GM18526 (cell line): ENCODE results near the gene TMEM184C.

Experiments used
- POLR2A ChIP-seq: IDR thresholded peaks from 3 replicates; pipeline ENCODE4 v1.6.1; 2011; ENCODE audit not compliant: insufficient read length; ENCODE audit errors: extremely low read depth

The TMEM184C gene

DNA sequence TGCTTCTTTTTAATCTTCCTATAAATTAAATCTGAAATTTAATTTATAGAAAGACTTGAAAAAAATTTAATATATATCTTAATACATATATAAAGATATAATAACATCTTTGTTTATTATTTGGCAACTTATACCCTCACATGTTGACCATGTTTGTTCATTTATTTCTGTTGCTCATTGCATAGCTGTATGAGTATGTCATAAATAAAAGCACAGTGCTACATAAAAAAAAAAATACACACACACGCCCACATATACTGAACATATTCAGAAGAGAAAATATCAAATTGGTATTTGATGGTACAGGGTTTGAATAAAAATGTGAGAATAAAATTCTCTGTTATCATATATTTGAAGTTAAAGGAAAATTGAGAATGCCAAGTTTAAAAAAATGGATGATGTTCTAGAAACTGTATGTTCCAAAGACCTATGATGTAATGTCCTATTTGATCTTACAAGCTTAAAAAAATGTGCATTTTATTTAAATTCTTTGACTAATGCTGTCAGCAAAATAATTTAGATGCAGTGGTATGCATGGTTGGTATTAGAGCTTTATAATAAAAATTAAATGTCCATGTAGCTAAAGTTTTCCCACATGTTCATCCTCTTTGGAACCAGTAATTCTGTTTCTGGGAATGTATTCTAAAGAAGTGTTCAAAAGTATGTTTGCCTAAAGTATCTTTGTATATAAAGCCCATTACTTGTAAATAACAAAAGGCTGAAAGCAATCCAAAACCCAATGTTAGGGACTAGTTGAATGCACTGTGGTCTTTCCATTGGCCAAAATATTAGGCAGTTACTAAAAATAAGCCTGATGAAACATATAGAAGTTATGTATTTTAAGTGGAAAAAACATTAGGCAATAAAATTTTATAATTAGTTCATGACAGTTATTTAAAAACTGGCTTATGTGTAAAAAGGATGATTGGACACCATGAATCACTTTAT is 12.9 kb downstream of the TMEM184C start:
- TF ChIP-seq POLR2A: no peak

- no peak for TF ChIP-seq POLR2A
Measured at GRCh38 chr4:147633113-147633512, 15.9 kb downstream of the TMEM184C start.

GRCh38 chr4:147633643-147634042 is 16.4 kb downstream of the TMEM184C start:
- no peak for TF ChIP-seq POLR2A

DNA sequence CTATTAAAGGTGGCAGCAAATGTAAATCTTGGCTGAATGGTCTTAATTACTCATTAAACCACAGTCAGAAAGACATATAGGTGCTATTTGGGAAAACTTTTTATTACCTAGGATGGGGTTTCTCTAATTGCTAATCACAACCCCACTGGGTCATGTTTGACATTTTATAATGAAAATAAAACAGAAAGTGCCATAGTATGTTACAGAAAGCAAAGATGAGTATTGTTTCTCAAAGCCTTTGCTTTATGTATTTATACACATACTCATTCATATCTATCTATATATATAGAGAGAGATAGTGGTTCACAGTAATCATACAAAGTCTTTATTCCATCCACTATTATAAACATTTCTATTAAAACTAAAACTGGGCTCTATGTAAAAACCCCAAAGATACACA is 18.2 kb downstream of the TMEM184C start:
- TF ChIP-seq POLR2A: no peak

DNA sequence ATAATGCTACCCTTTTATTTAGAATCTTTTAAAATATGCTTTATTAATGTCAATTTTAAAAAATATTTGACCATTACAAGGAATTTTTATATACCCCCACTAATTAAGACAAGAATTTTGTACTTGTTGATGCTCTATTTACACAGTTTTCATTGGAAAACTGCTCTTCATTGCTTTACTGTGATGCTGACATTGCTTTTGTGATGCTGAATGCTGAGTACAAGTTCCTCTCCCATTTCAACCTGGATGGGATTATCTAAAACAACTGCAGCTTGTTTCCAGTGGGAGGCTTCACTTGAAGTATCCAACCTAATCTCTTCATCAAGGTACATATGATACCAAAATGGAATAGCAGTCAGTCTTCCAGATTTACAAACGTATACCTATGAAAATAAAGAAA is 21.2 kb downstream of the TMEM184C start:
- TF ChIP-seq POLR2A: no peak

- no peak for TF ChIP-seq POLR2A
Measured at GRCh38 chr4:147638942-147639341, 21.7 kb downstream of the TMEM184C start.

- no peak for TF ChIP-seq POLR2A
Measured at GRCh38 chr4:147639388-147639787, 22.2 kb downstream of the TMEM184C start.

GRCh38 chr4:147640331-147640730 is 23.1 kb downstream of the TMEM184C start:
- TF ChIP-seq POLR2A: no peak

- TF ChIP-seq POLR2A: no peak
Measured at GRCh38 chr4:147643616-147644015, 26.4 kb downstream of the TMEM184C start.

- no peak for TF ChIP-seq POLR2A
Measured at GRCh38 chr4:147644471-147644870, 27.3 kb downstream of the TMEM184C start.

DNA sequence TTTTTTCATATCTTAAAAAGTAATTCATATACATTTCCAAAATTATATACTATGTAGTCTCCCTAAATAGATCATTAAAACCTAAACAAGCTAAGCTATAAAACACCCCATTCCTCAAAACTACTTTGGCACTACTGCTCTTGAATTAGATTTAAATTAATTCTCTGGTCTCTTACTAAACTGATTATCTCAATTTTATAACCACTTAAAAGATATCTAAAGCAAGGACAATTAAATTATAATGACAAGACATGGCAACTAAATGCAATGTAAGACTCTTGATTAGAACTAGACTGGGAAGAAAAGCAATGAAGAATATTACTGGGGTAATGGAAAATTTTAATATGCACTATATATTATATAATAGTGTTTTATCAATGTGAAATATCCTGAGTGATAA is 27.9 kb downstream of the TMEM184C start:
- no peak for TF ChIP-seq POLR2A

- TF ChIP-seq POLR2A: no peak
Measured at GRCh38 chr4:147648656-147649055, 31.5 kb downstream of the TMEM184C start.

DNA sequence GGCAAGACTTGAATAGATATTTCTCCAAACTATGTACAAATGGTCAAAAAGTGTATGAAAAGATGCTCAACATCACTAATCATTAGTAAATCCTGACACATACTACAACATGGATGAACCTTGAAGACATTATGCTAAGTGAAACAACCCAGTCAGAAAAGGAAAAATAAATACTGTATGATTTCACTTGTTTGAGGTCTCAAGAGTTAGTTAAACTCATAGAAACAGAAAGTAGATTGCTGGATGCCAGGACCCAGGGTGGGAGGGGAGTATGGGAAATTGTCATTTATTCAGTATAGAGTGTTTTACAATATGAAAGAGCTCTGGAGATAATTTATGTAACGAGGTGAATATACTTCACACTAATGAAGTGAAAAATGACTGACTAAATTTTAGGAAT is 34.4 kb downstream of the TMEM184C start:
- TF ChIP-seq POLR2A: no peak

DNA sequence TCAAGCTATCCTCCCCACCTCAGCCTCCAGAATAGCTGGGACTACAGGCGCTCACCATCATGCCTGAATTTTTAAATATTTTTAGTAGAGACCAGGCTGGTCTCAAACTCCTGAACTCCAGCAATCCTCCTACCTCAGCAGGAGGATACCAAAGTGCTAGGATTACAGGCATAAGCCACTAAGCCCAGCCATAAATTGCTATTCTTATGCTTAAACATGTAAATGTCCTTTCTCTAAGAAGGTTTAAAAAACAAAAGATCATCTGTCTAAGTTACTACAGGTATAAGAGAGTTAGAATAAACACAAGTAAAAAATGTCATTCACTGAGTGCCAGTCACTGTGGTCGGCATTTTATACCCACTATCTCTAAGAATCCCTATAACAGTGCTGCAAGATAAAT is 38.4 kb downstream of the TMEM184C start:
- no peak for TF ChIP-seq POLR2A

DNA sequence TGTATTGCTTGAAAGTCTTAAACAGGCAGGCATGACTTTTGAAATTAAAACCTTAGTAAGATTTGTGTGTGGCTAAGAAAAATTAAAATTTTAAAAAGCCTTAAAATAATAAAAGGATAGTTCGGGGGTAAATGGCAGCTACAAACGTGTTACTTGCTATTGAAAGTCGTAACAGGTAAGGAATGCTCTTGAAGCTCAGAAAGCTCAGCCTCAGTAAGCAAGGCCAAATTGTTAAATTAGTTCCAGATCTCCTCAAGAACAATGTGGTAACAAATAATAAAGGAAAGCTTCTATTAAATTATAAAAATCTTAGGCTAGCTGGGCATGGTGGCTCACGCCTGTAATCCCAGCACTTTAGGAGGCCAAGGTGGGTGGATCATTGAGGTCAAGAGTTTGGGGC is 41.3 kb downstream of the TMEM184C start:
- no peak for TF ChIP-seq POLR2A

GRCh38 chr4:147674073-147674472 is 56.9 kb downstream of the TMEM184C start:
- TF ChIP-seq POLR2A: no peak

- TF ChIP-seq POLR2A: no peak
Measured at GRCh38 chr4:147674496-147674895, 57.3 kb downstream of the TMEM184C start.
